8988T (cell line): ENCODE results near the gene RMND1.
"Not testable (repeated sequence)": the region's sequence is repeated elsewhere in the genome, so short reads cannot be mapped to it uniquely, and the experiment has no call there.

ENCODE experiments used
- DNase-seq: peaks from one replicate; pipeline ENCODE4 v3.0.0; 2011

Gene RMND1

GRCh38 chr6:151381722-151382121 lies 70.2 kb downstream of the RMND1 start:
- DNase-seq: no peak

GRCh38 chr6:151380848-151381205 lies 71.1 kb downstream of the RMND1 start:
- DNase-seq: no peak

GRCh38 chr6:151379933-151380847 lies 71.7 kb downstream of the RMND1 start:
- no peak for DNase-seq

GRCh38 chr6:151377095-151377494 lies 74.8 kb downstream of the RMND1 start:
- no peak for DNase-seq

GRCh38 chr6:151376440-151376839 lies 75.5 kb downstream of the RMND1 start:
- no peak for DNase-seq

GRCh38 chr6:151375833-151376232 lies 76.1 kb downstream of the RMND1 start:
- no peak for DNase-seq

- DNase-seq: no peak
Observed at GRCh38 chr6:151374036-151374683, 77.8 kb downstream of the RMND1 start.

GRCh38 chr6:151372164-151372563 lies 79.8 kb downstream of the RMND1 start:
- no peak for DNase-seq

GRCh38 chr6:151370509-151371078 lies 81.3 kb downstream of the RMND1 start:
- peak; percentile 29 for DNase-seq

- no peak for DNase-seq
Observed at GRCh38 chr6:151365233-151365632, 86.7 kb downstream of the RMND1 start.

GRCh38 chr6:151359486-151359885 lies 92.4 kb downstream of the RMND1 start:
- no peak for DNase-seq

- no peak for DNase-seq
Observed at GRCh38 chr6:151358475-151358874, 93.5 kb downstream of the RMND1 start.

GRCh38 chr6:151357758-151358436 lies 94.0 kb downstream of the RMND1 start:
- DNase-seq: no peak

GRCh38 chr6:151356983-151357382 lies 94.9 kb downstream of the RMND1 start:
- DNase-seq: not testable (repeated sequence)
